GM12865 (cell line): ENCODE results near the gene UBAP1L.
"Not testable (repeated sequence)": the region's sequence is repeated elsewhere in the genome, so short reads cannot be mapped to it uniquely, and the experiment has no call there.

Experiments
- DNase-seq: peaks from one replicate; pipeline ENCODE4 v3.0.0; 2010; ENCODE audit warnings: low read depth
- H3K4me3 ChIP-seq: 2 replicates; pipeline ENCODE4 v1.5.1; 2011; ENCODE audit warnings: mild to moderate bottlenecking, low read depth, low read length, control low read depth
- TF ChIP-seq, protein P1 (sequence below): IDR thresholded peaks from 2 replicates; pipeline ENCODE4 v1.5.1; 2011; ENCODE audit warnings: low read length, control low read depth, low read depth, inconsistent platforms; ENCODE audit not compliant: insufficient read depth; ENCODE audit errors: missing control alignments

The UBAP1L gene

GRCh38 chr15:65106011-65106590 is 8.9 kb downstream of the UBAP1L start:
- no peak overlapping the region for H3K4me3 ChIP-seq
- DNase-seq, result peak; percentile 7
- TF ChIP-seq, protein P1, sequence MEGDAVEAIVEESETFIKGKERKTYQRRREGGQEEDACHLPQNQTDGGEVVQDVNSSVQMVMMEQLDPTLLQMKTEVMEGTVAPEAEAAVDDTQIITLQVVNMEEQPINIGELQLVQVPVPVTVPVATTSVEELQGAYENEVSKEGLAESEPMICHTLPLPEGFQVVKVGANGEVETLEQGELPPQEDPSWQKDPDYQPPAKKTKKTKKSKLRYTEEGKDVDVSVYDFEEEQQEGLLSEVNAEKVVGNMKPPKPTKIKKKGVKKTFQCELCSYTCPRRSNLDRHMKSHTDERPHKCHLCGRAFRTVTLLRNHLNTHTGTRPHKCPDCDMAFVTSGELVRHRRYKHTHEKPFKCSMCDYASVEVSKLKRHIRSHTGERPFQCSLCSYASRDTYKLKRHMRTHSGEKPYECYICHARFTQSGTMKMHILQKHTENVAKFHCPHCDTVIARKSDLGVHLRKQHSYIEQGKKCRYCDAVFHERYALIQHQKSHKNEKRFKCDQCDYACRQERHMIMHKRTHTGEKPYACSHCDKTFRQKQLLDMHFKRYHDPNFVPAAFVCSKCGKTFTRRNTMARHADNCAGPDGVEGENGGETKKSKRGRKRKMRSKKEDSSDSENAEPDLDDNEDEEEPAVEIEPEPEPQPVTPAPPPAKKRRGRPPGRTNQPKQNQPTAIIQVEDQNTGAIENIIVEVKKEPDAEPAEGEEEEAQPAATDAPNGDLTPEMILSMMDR, result no peak

- no peak for DNase-seq
- TF ChIP-seq, protein P1, result no peak
- H3K4me3 ChIP-seq, result no peak overlapping the region
These were observed 10.0 kb downstream of the UBAP1L start for GRCh38 chr15:65105038-65105437.

GRCh38 chr15:65102912-65103311 is 12.1 kb downstream of the UBAP1L start:
- TF ChIP-seq, protein P1, result no peak
- H3K4me3 ChIP-seq, result no peak overlapping the region

DNA sequence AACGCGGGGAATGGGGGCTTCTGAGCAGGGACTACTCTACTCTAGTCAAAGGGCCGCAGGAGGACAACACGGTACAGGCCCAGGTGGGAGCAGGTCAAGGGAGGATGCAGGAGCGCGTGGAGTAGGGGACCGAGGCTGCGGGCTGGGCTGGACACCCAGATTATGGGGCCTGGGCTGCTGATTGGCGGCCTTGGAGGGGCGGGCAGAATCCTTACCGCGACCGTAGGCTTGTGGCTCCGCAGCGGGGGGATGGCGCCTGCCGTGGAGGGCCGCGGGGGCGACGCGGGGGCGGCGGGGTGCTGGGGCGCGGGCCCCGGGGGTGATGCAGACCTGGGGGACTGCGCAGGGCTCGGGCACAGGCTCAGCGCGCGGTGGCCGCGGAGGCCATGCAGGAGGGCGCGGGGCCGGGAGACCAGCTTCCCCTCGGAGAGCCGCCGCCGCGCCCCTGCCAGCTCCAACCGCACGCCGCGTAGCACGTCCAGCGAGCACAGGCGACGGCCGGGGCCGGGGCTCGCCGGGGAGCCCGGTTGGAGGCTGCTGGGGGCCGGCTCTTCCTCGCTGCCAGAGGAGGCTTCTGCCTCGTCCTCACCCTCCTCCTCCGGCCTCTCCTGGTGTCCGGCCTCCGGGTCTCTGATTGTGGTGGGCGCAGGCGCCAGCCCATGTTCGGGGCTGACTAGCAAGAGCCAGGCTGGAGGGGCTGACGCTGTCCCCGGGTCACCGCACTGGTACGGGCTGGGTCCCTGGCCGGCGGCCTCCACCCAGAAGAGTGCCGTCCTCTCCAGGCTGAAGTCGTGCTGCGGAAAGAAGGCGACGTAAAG is 12.9 kb downstream of the UBAP1L start:
- TF ChIP-seq, protein P1, result no peak
- H3K4me3 ChIP-seq, result no peak overlapping the region
- DNase-seq, result no peak

More at GRCh38 chr15:65102912-65103311, 12.1 kb downstream of the UBAP1L start:
- no peak for DNase-seq

DNA sequence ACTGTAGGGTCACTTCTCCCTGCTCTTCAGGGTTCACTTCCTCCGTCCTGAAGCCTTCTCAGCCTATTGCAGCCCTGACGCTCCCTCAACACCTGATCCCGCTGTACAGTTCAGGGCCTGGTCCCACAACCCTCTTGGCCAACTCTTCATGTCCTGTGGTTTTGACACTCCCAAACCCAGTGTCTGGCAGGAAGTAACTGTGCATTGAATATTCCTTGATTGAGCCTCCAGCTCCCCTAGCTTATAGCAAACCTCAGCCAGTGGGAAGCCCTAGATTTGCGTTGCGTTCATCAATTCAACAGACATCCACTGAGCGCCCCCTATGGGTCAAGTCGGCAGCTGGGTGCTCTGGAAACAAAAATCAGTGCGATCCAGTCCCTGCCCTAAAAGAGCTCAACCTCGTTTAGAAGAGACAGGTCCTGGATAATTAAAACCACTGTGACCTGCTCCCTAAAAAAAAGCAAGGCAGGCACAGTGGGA is 13.5 kb downstream of the UBAP1L start:
- TF ChIP-seq, protein P1, result peak; percentile 71
- peak; percentile 65 for DNase-seq
- no peak overlapping the region for H3K4me3 ChIP-seq

GRCh38 chr15:65100442-65100841 is 14.6 kb downstream of the UBAP1L start:
- H3K4me3 ChIP-seq, result no peak overlapping the region
- TF ChIP-seq, protein P1, result no peak
- DNase-seq, result no peak

DNA sequence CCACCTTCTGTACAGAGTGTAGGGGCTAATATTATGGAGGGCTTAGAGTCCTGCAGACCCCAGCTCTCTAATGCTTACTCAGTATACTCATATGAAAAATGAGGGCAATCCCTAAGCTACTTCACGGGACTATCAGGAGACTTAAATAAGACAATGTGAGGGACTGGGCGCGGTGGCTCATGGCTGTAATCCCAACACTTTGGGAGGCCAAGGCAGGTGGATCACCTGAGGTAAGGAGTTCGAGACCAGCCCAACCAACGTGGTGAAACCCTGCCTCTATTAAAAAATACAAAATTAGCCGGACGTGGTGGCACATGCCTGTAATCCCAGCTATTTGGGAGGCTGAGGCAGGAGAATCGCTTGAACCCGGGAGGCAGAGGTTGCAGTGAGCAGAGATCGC is 15.2 kb downstream of the UBAP1L start:
- not testable (repeated sequence) for DNase-seq, H3K4me3 ChIP-seq
